Lung (tissue), 12 donors: Measurements from ENCODE around the gene SNX25. TPM values are rescaled to one million over a fixed set of nuclear protein-coding genes. Genes with fewer than 3 reads are reported as not detected.
"Not testable (repeated sequence)": the region's sequence is repeated elsewhere in the genome, so short reads cannot be mapped to it uniquely, and the experiment has no call there.

ENCODE experiments used
- ATAC-seq: fragments of 200-7000 bp; cut with Tn5 transposase; one replicate; pipeline ENCODE4 v1.9.1; 2020; ENCODE audit warnings: moderate number of reproducible peaks; ENCODE audit not compliant: insufficient read depth, low FRiP score
- DNase-seq, 3 donors: peaks; one replicate each; pipeline ENCODE4 v3.0.0-alpha.2; 2013 to 2017
- H3K27ac ChIP-seq, 2 donors: one replicate each; pipeline ENCODE4 v1.5.1; 2013; ENCODE audit warnings: mild to moderate bottlenecking in 2 of 2, moderate library complexity in 2 of 2, control low read depth in 1 of 2, inconsistent platforms in 1 of 2, low read depth in 1 of 2, low read length in 1 of 2
- H3K27me3 ChIP-seq, 3 donors: one replicate each; pipeline ENCODE4 v1.5.1; 2013; ENCODE audit warnings: low read length in 2 of 3; ENCODE audit not compliant: control insufficient read depth in 3 of 3, insufficient read depth in 3 of 3
- H3K36me3 ChIP-seq, 4 donors: one replicate each; pipeline ENCODE4 v1.5.1; 2013; ENCODE audit warnings: low read length in 4 of 4, mild to moderate bottlenecking in 1 of 4, moderate library complexity in 1 of 4; ENCODE audit not compliant: control insufficient read depth in 4 of 4, insufficient read depth in 4 of 4
- H3K4me1 ChIP-seq, 5 donors: one replicate each; pipeline ENCODE4 v1.5.1; 2013; ENCODE audit warnings: low read length in 5 of 5, mild to moderate bottlenecking in 2 of 5, moderate library complexity in 1 of 5; ENCODE audit not compliant: control insufficient read depth in 5 of 5, insufficient read depth in 5 of 5
- H3K4me3 ChIP-seq: one replicate; pipeline ENCODE4 v1.5.1; 2013; ENCODE audit warnings: mild to moderate bottlenecking, control low read depth, moderate library complexity
- H3K9ac ChIP-seq, 2 donors: one replicate each; pipeline ENCODE4 v1.5.1; 2013; ENCODE audit warnings: low read length in 2 of 2, control low read depth in 1 of 2; ENCODE audit not compliant: insufficient read depth in 1 of 2
- H3K9me3 ChIP-seq, 4 donors: one replicate each; pipeline ENCODE4 v1.5.1; 2013; ENCODE audit warnings: low read length in 3 of 4, mild to moderate bottlenecking in 1 of 4, moderate library complexity in 1 of 4; ENCODE audit not compliant: control insufficient read depth in 4 of 4, insufficient read depth in 3 of 4
- WGBS, 2 donors: extraction: QIAGEN DNeasy Blood & Tissue Kit; methylation state at CpG; one replicate each; pipeline ENCODE4 v1.1.7; 2013; 5-methylcytosine and 5-hydroxymethylcytosine counted together
- polyA plus RNA-seq, 2 donors: library from polyadenylated mRNA; stranded (reverse); fragments of 200-250 nt; gene quantifications; one replicate each; pipeline ENCODE4 v1.2.1, GENCODE V29; 2013
- total RNA-seq, 2 donors: library from RNA; depleted of rRNA in 1 of 2; stranded (reverse); fragments of >200 nt in 1 of 2; gene quantifications; one replicate each; pipeline ENCODE4 v1.2.1, GENCODE V29; 2014 to 2021
- TF ChIP-seq, protein P1 (sequence below): IDR thresholded peaks from 2 replicates; pipeline ENCODE4 v1.5.1; 2012; ENCODE audit warnings: mild to moderate bottlenecking; ENCODE audit errors: control extremely low read depth, extremely low read depth
- donor health status: control.
- donor health status: control.
- donor health status: Bipolar disorder and iron deficiency.
- donor health status: healthy.
- donor health status: DM: yes; HTN: yes; CAD: no.

The SNX25 gene
- total and polyA plus RNA-seq, 4 donors: 16.8 to 95.4 (median 49.3) TPM

DNA sequence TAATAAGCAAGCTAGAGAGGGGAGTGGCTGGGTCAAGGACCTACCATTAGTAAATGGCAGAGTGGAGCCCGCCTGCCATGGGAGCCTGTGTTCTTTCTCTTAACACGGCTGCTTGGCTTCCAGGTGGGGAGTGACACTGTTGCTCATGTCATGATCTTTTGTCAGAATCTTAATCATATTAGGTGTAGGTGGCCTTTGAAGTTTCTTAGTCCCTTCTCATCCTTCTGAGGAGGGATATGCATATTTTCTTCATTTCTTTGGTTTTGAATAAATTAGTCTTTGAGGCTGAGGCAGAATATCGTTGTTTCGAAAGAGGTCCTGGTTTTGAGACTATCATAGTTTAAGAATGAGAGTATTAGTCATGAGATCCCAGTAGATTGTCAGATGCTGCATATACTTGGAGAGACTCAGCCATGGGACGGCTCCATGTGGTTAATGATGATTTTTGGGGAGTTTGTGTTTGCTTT is 28.9 kb downstream of the SNX25 start:
- 89 to 93% methylated on average over 5 of the region's 5 CpGs for WGBS, 2 donors
- H3K9me3 ChIP-seq: no peaks in the 10 kb centered on the region
- H3K27me3 ChIP-seq: no peaks in the 10 kb centered on the region
- no peak overlapping the region for H3K27ac ChIP-seq
- no peaks in the 10 kb centered on the region for H3K36me3 ChIP-seq
- DNase-seq: no peak
- no peak overlapping the region for H3K4me3 ChIP-seq
- H3K9ac ChIP-seq: no peak overlapping the region
- no peak for ATAC-seq
- H3K4me1 ChIP-seq: peaks cover 0 to 5% (median 4%) of the 10 kb centered on the region in 5 donors
- TF ChIP-seq, protein P1, sequence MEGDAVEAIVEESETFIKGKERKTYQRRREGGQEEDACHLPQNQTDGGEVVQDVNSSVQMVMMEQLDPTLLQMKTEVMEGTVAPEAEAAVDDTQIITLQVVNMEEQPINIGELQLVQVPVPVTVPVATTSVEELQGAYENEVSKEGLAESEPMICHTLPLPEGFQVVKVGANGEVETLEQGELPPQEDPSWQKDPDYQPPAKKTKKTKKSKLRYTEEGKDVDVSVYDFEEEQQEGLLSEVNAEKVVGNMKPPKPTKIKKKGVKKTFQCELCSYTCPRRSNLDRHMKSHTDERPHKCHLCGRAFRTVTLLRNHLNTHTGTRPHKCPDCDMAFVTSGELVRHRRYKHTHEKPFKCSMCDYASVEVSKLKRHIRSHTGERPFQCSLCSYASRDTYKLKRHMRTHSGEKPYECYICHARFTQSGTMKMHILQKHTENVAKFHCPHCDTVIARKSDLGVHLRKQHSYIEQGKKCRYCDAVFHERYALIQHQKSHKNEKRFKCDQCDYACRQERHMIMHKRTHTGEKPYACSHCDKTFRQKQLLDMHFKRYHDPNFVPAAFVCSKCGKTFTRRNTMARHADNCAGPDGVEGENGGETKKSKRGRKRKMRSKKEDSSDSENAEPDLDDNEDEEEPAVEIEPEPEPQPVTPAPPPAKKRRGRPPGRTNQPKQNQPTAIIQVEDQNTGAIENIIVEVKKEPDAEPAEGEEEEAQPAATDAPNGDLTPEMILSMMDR: no peak

DNA sequence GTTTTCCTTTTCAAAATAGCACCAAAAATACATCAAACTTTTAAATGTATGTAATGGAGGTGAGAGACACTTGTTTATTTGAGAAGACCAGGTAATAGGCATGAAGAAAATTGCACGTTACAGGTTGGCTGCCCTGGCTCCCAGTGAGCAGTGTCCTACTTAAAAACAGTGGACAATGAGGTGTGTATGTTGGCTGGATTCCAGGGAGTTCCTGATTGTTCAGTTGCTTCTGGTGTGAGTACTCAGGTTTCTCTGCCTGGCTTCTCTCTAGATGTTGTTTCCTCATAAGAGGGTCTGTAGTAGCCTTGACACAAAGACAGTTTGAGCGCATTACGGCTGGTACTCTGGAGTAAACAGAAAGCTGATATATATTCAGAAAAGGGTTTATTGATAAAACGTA is 29.4 kb downstream of the SNX25 start:
- ATAC-seq (no peak), DNase-seq (no peak)
- Histone ChIP-seq H3K4me3 (no peak overlapping the region), H3K9ac (no peak overlapping the region), H3K36me3 (no peaks in the 10 kb centered on the region), H3K9me3 (no peaks in the 10 kb centered on the region), H3K27me3 (no peaks in the 10 kb centered on the region), H3K27ac (no peak overlapping the region), H3K4me1 (peaks cover 0 to 5% (median 4%) of the 10 kb centered on the region in 5 donors)
- TF ChIP-seq, protein P1: no peak
- 95 to 97% methylated on average over 4 of the region's 4 CpGs for WGBS, 2 donors

DNA sequence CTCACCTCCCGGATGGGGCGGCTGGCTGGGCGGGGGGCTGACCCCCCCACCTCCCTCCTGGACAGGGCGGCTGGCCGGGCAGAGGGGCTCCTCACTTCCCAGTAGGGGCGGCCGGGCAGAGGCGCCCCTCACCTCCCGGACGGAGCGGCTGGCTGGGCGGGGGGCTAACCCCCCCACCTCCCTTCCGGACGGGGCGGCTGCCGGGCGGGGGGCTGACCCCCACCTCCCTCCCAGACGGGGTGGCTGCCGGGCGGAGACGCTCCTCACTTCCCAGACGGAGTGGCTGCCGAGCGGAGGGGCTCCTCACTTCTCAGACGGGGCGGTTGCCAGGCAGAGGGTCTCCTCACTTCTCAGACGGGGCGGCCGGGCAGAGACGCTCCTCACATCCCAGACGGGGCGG is 31.1 kb downstream of the SNX25 start:
- not testable (repeated sequence) for DNase-seq, H3K4me3 ChIP-seq, H3K4me1 ChIP-seq, H3K9ac ChIP-seq, H3K27ac ChIP-seq, H3K27me3 ChIP-seq, H3K36me3 ChIP-seq, H3K9me3 ChIP-seq, ATAC-seq
- 88 to 94% methylated on average over 5 to 32 of the region's 32 CpGs for WGBS, 2 donors

DNA sequence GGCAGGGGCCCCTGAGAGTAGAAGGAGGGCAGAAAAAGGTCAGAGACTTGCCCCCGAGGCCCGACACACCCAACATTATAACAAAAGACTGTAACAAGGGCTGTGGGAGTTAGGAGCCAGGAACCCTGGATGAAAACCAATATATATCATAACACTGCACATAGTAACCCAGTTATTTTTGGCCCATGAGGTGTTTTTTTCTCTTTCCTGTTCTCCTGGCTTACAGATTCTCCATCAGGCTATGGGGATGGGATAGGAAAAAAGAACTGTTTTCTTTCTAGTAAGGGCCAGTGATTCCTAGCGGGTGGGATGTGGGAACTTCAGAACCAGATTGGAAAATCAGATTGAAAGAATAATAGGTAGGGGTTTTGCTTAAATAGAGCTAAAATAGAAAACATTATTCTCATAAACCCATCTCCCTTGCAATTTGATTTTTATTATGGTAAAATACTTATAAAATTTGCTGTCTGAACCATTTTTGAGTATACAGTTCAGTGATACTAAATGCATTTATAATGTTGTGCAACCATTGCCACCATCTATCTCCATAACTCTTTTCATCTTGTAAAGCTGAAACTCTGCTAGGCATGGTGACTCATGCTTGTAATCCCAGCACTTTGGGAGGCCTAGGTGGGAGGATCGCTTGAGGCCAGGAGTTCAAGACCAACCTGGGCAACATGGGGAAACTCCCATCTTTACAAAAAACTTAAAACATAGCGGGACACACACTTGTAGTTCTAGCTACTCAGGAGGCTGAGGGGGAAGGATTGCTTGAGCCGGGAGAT is 33.5 kb downstream of the SNX25 start:
- H3K4me3 ChIP-seq: no peak overlapping the region
- DNase-seq (peak in 1 of 3 donors; percentile 17), ATAC-seq (no peak)
- TF ChIP-seq, protein P1: no peak
- no peak overlapping the region for H3K9ac ChIP-seq
- no peaks in the 10 kb centered on the region for H3K36me3 ChIP-seq
- no peaks in the 10 kb centered on the region for H3K9me3 ChIP-seq
- peaks cover 0 to 5% (median 0%) of the 10 kb centered on the region in 5 donors for H3K4me1 ChIP-seq
- no peaks in the 10 kb centered on the region for H3K27me3 ChIP-seq
- no peak overlapping the region for H3K27ac ChIP-seq
- WGBS, 2 donors: 83 to 86% methylated on average over 6 of the region's 6 CpGs
